GM10248 (cell line): ENCODE measurements around the gene KIF16B.

Source experiments
- CTCF ChIA-PET: fragments of 300-600 bp; sonication (Branson Sonifier 250); formaldehyde crosslinking; extraction: SDS; loops from one replicate; lab custom pipeline; 2021; ENCODE audit warnings: antibody characterized with exemption; lab: Yijun Ruan, JAX
- POLR2A ChIA-PET: fragments of 350-650 bp; sonication (Branson Sonifier 250); formaldehyde crosslinking; extraction: SDS; loops from one replicate; lab custom pipeline; 2020; ENCODE audit warnings: antibody characterized with exemption; lab: Yijun Ruan, JAX
- DNase-seq: peaks from one replicate; pipeline ENCODE4 v3.0.0; 2012; ENCODE audit errors: extremely low spot score
- TF ChIP-seq, protein P1 (sequence below): IDR thresholded peaks from 2 replicates; pipeline ENCODE4 v1.5.1; 2012; ENCODE audit warnings: mild to moderate bottlenecking, low read depth; ENCODE audit errors: extremely low read depth, missing control alignments, control extremely low read depth

KIF16B gene

GRCh38 chr20:16427571-16427970 lies 145.7 kb downstream of the KIF16B start:
- POLR2A ChIA-PET: no interaction called here
- CTCF ChIA-PET: no interaction called here
- TF ChIP-seq, protein P1, sequence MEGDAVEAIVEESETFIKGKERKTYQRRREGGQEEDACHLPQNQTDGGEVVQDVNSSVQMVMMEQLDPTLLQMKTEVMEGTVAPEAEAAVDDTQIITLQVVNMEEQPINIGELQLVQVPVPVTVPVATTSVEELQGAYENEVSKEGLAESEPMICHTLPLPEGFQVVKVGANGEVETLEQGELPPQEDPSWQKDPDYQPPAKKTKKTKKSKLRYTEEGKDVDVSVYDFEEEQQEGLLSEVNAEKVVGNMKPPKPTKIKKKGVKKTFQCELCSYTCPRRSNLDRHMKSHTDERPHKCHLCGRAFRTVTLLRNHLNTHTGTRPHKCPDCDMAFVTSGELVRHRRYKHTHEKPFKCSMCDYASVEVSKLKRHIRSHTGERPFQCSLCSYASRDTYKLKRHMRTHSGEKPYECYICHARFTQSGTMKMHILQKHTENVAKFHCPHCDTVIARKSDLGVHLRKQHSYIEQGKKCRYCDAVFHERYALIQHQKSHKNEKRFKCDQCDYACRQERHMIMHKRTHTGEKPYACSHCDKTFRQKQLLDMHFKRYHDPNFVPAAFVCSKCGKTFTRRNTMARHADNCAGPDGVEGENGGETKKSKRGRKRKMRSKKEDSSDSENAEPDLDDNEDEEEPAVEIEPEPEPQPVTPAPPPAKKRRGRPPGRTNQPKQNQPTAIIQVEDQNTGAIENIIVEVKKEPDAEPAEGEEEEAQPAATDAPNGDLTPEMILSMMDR: no peak

DNA sequence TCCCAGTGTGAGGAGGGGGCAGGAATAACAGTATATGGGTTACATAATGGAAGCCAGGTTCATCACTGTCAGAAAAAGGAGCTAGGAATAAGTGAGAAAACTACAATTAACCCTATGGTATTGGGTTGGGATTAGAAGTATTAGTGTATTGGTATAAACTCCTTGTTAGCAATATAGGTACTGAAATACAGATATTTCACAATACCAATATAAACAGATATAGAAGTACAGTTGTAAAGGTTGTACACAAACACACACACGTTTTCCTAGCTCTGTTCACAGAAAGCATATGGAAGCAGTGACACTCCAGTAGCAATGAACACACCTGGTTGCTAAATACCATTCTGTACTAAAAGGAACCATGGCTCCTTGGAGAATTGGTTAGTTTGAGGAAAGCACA lies 148.5 kb downstream of the KIF16B start:
- CTCF ChIA-PET: no interaction called here
- TF ChIP-seq, protein P1: no peak
- POLR2A ChIA-PET: no interaction called here
- DNase-seq: no peak

More at GRCh38 chr20:16427571-16427970, 145.7 kb downstream of the KIF16B start:
- no peak for DNase-seq

DNA sequence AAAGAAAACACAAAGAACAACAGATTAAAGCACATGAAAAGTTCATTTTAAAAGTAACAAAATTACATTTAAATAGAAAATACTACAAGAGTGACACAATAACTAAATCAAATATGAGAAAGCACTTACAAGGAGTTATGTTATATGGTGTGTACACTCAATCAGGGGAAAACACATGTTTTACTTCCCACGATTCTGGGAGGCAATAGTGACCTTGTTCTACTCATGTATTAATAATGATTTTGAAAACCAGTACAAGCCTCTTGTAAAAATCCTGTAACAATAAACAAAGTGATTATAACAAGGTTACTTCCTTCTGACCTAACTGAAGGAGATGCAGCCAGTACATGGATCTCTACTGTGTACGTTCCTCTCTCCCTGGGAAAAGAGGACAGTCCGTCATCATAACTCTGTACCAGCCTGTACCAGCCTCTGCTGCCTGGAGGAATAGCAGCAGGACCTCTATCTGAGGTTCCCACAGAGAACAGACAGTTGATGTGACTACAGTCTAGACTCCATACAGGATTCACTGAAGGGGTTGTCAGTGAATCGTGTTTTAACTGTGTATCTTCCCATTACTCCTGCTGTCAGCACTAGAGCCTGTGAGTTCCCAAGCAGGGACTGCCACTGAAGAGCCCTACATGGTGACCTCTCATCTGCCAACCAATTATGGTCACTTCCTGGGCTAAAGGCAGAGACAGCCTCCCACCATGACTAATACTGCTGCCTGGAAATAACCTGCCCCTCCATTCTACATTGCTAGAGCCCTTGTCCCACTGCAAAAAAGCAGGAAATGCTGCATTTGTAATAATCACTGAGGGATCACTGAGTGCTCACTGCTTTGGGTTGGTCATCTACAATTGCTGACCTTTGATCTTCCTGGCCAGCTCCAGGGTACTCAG lies 149.7 kb downstream of the KIF16B start:
- CTCF ChIA-PET: no interaction called here
- DNase-seq: no peak
- POLR2A ChIA-PET: no interaction called here
- TF ChIP-seq, protein P1: no peak

DNA sequence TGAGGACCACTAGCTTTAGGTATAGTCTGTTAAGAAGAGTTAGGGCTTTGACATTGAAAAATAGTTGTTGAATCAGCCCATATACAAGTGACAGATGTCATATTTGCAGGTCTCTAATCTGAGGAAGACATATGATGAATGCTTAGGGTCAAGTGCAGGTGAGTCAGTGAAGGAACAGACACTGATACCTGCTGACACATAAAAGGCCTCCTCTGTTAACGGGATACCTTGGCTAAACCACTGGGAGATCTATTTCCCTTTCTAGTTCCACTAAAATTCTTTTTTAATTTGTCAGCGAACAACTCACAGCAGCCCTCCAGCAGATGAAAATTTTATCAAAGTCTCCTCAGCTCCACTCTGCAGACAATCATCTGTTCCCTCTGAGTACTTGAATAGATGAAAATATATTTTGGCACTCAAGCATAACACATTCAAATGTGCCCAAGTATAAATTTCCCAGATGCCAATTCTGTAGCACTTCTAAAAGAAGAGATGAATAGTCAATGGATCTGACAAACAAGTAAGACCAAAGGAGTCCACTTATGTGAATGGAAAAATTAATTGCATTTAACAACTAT lies 154.0 kb downstream of the KIF16B start:
- DNase-seq: no peak
- TF ChIP-seq, protein P1: no peak
- ChIA-PET CTCF (interaction anchor here (1.1 to 1.3 kb wide), 2 partner anchors 9 to 57 kb away, joined by 3 read pairs; no protein-coding TSS in a partner anchor), POLR2A (no interaction called here)

DNA sequence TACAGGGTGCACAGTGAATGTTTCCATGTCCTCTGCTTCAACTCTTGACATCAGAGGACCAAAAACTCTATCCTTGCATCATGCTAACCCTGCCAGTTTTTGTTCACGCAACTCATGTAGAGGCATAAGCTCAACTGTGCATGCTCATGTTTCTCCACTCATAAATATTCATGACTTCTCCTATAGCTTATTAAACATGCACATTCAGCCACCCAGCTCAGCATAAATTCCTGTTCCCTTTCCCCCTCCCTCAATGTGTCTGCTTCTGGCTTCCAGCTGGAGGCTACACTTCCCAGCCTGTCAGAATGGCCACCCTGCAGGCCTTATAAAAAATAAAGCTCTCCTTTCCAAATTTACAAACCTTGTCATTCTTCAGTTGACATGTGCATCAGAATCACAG lies 154.6 kb downstream of the KIF16B start:
- TF ChIP-seq, protein P1: no peak
- POLR2A ChIA-PET: no interaction called here

DNA sequence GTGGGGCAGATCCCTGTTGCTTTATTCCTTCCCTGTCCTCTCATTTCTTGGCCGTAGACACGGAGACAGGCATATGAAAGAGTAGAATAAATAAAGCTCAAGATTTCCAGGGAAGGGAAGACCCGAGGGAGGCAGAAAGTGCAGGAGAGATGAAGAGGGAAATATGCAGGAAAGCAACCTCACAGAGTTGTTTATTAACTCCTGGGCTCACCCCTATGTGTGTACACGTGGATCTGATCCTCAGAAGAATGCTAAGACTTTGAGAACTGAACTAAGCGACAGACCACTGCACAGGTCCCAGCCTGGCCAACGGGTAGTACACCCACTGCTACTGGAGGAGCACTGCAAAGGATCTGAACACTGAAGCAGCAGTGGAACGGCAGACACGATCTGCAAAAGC lies 156.2 kb downstream of the KIF16B start:
- ChIA-PET POLR2A (interaction anchor here (0.7 kb wide), 1 partner anchor 81 kb away, joined by 4 read pairs; no protein-coding TSS in a partner anchor), CTCF (interaction anchor here (0.8 kb wide), 1 partner anchor 10 kb away, joined by 3 read pairs; no protein-coding TSS in a partner anchor)
- TF ChIP-seq, protein P1: no peak
- DNase-seq: no peak

More for the DNA sequence above, 154.6 kb downstream of the KIF16B start:
- no peak for DNase-seq
- CTCF ChIA-PET: interaction anchor here (1.1 to 1.3 kb wide), 2 partner anchors 10 to 57 kb away, joined by 3 read pairs; no protein-coding TSS in a partner anchor
